ENCODE measurements around the gene ITGB8. TPM values are rescaled to one million over a fixed set of nuclear protein-coding genes. Genes with fewer than 3 reads are reported as not detected.

Gene ITGB8
- total and polyA plus RNA-seq, 4 donors: 0.16 to 2.8 (median 0.51) TPM

- TF ChIP-seq, protein P1, sequence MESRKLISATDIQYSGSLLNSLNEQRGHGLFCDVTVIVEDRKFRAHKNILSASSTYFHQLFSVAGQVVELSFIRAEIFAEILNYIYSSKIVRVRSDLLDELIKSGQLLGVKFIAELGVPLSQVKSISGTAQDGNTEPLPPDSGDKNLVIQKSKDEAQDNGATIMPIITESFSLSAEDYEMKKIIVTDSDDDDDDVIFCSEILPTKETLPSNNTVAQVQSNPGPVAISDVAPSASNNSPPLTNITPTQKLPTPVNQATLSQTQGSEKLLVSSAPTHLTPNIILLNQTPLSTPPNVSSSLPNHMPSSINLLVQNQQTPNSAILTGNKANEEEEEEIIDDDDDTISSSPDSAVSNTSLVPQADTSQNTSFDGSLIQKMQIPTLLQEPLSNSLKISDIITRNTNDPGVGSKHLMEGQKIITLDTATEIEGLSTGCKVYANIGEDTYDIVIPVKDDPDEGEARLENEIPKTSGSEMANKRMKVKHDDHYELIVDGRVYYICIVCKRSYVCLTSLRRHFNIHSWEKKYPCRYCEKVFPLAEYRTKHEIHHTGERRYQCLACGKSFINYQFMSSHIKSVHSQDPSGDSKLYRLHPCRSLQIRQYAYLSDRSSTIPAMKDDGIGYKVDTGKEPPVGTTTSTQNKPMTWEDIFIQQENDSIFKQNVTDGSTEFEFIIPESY (IDR thresholded peaks at IDR 0.05): no peak
- TF ChIP-seq FOXA2 (IDR thresholded peaks at IDR 0.05) (no peak), YY1 (IDR thresholded peaks at IDR 0.05) (no peak), EGR1 (IDR thresholded peaks at IDR 0.05; ENCODE audit: low read depth in 2 of 2) (no peak), RAD21 (IDR thresholded peaks at IDR 0.05) (no peak), JUND (IDR thresholded peaks at IDR 0.05) (no peak), HNF4G (IDR thresholded peaks at IDR 0.05) (no peak), TAF1 (conservative IDR thresholded peaks at IDR 0.05) (no peak), GABPA (IDR thresholded peaks at IDR 0.05 in 1 of 2, conservative IDR thresholded peaks at IDR 0.05 in 1 of 2) (no peak), FOXA1 (IDR thresholded peaks at IDR 0.05) (no peak), RXRA (IDR thresholded peaks at IDR 0.05) (no peak), HNF4A (conservative IDR thresholded peaks at IDR 0.05) (no peak), MAX (IDR thresholded peaks at IDR 0.05) (no peak)
- TF ChIP-seq, protein P2, sequence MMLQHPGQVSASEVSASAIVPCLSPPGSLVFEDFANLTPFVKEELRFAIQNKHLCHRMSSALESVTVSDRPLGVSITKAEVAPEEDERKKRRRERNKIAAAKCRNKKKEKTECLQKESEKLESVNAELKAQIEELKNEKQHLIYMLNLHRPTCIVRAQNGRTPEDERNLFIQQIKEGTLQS (IDR thresholded peaks at IDR 0.05): no peak
- TF ChIP-seq, protein P3, sequence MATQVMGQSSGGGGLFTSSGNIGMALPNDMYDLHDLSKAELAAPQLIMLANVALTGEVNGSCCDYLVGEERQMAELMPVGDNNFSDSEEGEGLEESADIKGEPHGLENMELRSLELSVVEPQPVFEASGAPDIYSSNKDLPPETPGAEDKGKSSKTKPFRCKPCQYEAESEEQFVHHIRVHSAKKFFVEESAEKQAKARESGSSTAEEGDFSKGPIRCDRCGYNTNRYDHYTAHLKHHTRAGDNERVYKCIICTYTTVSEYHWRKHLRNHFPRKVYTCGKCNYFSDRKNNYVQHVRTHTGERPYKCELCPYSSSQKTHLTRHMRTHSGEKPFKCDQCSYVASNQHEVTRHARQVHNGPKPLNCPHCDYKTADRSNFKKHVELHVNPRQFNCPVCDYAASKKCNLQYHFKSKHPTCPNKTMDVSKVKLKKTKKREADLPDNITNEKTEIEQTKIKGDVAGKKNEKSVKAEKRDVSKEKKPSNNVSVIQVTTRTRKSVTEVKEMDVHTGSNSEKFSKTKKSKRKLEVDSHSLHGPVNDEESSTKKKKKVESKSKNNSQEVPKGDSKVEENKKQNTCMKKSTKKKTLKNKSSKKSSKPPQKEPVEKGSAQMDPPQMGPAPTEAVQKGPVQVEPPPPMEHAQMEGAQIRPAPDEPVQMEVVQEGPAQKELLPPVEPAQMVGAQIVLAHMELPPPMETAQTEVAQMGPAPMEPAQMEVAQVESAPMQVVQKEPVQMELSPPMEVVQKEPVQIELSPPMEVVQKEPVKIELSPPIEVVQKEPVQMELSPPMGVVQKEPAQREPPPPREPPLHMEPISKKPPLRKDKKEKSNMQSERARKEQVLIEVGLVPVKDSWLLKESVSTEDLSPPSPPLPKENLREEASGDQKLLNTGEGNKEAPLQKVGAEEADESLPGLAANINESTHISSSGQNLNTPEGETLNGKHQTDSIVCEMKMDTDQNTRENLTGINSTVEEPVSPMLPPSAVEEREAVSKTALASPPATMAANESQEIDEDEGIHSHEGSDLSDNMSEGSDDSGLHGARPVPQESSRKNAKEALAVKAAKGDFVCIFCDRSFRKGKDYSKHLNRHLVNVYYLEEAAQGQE (IDR thresholded peaks at IDR 0.05): no peak
These were observed 20.4 kb downstream of the ITGB8 start for GRCh38 chr7:20350996-20351692.

DNA sequence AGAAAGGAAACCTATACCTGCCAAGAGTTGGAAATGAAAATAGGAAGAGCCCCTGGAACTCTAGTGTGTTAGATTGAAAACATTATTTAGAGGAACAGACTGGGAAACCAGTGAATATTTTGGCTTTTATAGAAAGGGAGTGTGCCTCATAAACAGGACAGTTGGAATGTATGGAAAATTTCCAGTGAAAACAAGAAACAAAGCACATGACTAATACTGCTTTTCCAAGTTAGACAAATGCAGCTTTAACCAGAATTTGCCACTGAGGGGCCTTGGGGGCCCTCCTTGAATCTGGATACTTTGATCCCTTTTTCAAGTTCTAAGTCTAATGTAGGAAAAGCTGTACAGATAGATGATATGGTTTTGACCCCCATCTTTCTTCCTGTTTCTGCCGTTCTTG, 21.2 kb downstream of the ITGB8 start:
- DNase-seq (ENCODE audit: low spot score): no peak
- Histone ChIP-seq H3K4me1 (ENCODE audit: control insufficient read depth in 4 of 4, insufficient read depth in 4 of 4, low read length in 3 of 4) (no peaks in the 10 kb centered on the region), H3K36me3 (ENCODE audit: control insufficient read depth in 4 of 4, insufficient read depth in 3 of 4, low read depth in 1 of 4, low read length in 3 of 4) (no peaks in the 10 kb centered on the region), H3K9me3 (ENCODE audit: control insufficient read depth in 4 of 4, low read length in 3 of 4) (no peaks in the 10 kb centered on the region), H3K27ac (ENCODE audit: low read depth in 1 of 2, low read length in 2 of 2) (no peak overlapping the region), H3K4me3 (ENCODE audit: low read depth in 1 of 3, low read length in 3 of 3) (no peak overlapping the region), H3K27me3 (ENCODE audit: control insufficient read depth in 4 of 4, insufficient read depth in 4 of 4, low read length in 3 of 4) (no peaks in the 10 kb centered on the region), H3K9ac (ENCODE audit: low read depth in 1 of 2, low read length in 2 of 2) (no peak overlapping the region)
- no peak for TF ChIP-seq HNF4G (IDR thresholded peaks at IDR 0.05)
- no peak for TF ChIP-seq RAD21 (IDR thresholded peaks at IDR 0.05)
- TF ChIP-seq, protein P2 (IDR thresholded peaks at IDR 0.05): no peak
- no peak for TF ChIP-seq SP1 (IDR thresholded peaks at IDR 0.05)
- no peak for TF ChIP-seq JUND (IDR thresholded peaks at IDR 0.05)
- 74% methylated on average over 1 of the region's 1 CpG for WGBS

More at GRCh38 chr7:20350996-20351692, 20.4 kb downstream of the ITGB8 start:
- 88% methylated on average over 1 of the region's 1 CpG for WGBS
- Histone ChIP-seq H3K9me3 (ENCODE audit: control insufficient read depth in 4 of 4, low read length in 3 of 4) (no peaks in the 10 kb centered on the region), H3K27me3 (ENCODE audit: control insufficient read depth in 4 of 4, insufficient read depth in 4 of 4, low read length in 3 of 4) (no peaks in the 10 kb centered on the region), H3K4me3 (ENCODE audit: low read depth in 1 of 3, low read length in 3 of 3) (no peak overlapping the region), H3K4me1 (ENCODE audit: control insufficient read depth in 4 of 4, insufficient read depth in 4 of 4, low read length in 3 of 4) (no peaks in the 10 kb centered on the region), H3K27ac (ENCODE audit: low read depth in 1 of 2, low read length in 2 of 2) (no peak overlapping the region), H3K9ac (ENCODE audit: low read depth in 1 of 2, low read length in 2 of 2) (no peak overlapping the region), H3K36me3 (ENCODE audit: control insufficient read depth in 4 of 4, insufficient read depth in 3 of 4, low read depth in 1 of 4, low read length in 3 of 4) (no peaks in the 10 kb centered on the region)
- DNase-seq (ENCODE audit: low spot score): no peak
